Sciatic nerve (tissue), 2 donors: ENCODE measurements around the gene ZNF726. TPM values are rescaled to one million over a fixed set of nuclear protein-coding genes. Genes with fewer than 3 reads are reported as not detected.
"Not testable (repeated sequence)": the region's sequence is repeated elsewhere in the genome, so short reads cannot be mapped to it uniquely, and the experiment has no call there.

ENCODE experiments used
- ATAC-seq: fragments of 200-7000 bp; cut with Tn5 transposase; one replicate; pipeline ENCODE4 v1.9.1; 2020; ENCODE audit warnings: mild to moderate bottlenecking, moderate library complexity
- DNase-seq: peaks from one replicate; pipeline ENCODE4 v3.0.0-alpha.2; 2020; ENCODE audit warnings: low spot score
- intact Hi-C: fragments of 100-400 bp; cut with DNase I; formaldehyde crosslinking; loops from one replicate; pipeline ENCODE4 v1.14.2; 2022
- total RNA-seq: library from RNA; stranded (reverse); fragmentation: NEBNext Ultra II Directional; extraction: Animal tissue kit (Norgen Biotek cat#: 25700); gene quantifications from one replicate; pipeline ENCODE4 v1.2.1, GENCODE V29; 2021
- donor health status: DM: no; HTN: no; CAD: no.
- donor health status: DM: no; HTN: no; CAD: no.

Gene ZNF726
- total RNA-seq, 1 donor from 2014 or later: 1.2 TPM

- intact Hi-C loops: no loop called here
- DNase-seq: no peak
- ATAC-seq: no peak
Measured at GRCh38 chr19:23925285-23925684, 10.6 kb downstream of the ZNF726 start.

- intact Hi-C loops: no loop called here
Measured at GRCh38 chr19:23932878-23933277, 18.2 kb downstream of the ZNF726 start.

DNA sequence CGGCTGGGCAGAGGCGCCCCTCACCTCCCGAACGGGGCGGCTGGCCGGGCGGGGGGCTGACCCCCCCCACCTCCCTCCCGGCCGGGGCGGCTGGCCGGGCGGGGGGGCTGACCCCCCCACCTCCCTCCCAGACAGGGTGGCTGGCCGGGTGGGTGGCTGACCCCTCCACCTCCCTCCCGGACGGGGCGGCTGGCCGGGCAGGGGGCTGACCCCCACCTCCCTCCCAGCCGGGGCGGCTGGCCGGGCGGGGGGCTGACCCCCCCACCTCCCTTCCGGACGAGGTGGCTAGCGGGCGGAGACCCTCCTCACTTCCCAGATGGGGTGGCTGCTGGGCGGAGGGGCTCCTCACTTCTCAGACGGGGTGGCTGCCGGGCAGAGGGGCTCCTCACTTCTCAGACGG is 22.3 kb downstream of the ZNF726 start:
- ATAC-seq, intact Hi-C loops, DNase-seq: not testable (repeated sequence)

More at GRCh38 chr19:23932878-23933277, 18.2 kb downstream of the ZNF726 start:
- no peak for DNase-seq
- no peak for ATAC-seq

- ATAC-seq: no peak
- DNase-seq: no peak
- intact Hi-C loops: no loop called here
Measured at GRCh38 chr19:23943411-23943810, 28.7 kb downstream of the ZNF726 start.

GRCh38 chr19:23946569-23946968 is 31.9 kb downstream of the ZNF726 start:
- DNase-seq (no peak), ATAC-seq (no peak)
- intact Hi-C loops: no loop called here

- intact Hi-C loops: no loop called here
- ATAC-seq (no peak), DNase-seq (no peak)
Measured at GRCh38 chr19:23949611-23950010, 34.9 kb downstream of the ZNF726 start.

- no peak for ATAC-seq
- intact Hi-C loops: no loop called here
Measured at GRCh38 chr19:23956051-23956450, 41.4 kb downstream of the ZNF726 start.

DNA sequence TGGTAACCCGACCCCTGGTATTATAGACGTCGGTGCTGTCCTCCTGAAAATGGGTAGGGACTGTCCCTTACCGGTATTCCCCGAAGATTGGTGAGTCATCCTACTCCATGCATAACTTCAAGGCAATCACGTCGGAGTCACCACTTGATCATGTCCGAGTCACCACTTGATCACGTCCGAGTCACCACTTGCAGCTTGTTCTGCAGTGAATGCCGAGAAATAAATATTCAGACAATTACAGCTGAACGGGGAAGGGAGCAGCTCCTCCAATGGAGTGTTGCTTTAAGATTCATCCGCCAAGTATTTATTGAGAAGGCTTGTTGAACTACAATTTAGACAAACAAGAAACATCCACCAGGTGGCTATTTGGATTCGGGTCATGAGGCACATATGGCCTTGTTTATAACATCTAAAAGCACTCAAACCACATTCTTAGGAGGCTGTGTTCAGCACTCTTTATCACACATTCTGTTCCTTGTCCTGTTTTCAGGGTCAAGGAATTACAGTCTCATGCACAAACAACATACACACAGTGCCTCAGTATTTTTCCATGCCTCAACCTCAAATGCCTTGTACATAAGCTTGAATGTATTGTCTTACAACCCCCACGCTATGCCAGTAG is 43.1 kb downstream of the ZNF726 start:
- ATAC-seq: no peak
- no peak for DNase-seq
- intact Hi-C loops: no loop called here

More at GRCh38 chr19:23956051-23956450, 41.4 kb downstream of the ZNF726 start:
- DNase-seq: no peak

- intact Hi-C loops, DNase-seq, ATAC-seq: not testable (repeated sequence)
Measured at GRCh38 chr19:23963396-23963795, 48.7 kb downstream of the ZNF726 start.

DNA sequence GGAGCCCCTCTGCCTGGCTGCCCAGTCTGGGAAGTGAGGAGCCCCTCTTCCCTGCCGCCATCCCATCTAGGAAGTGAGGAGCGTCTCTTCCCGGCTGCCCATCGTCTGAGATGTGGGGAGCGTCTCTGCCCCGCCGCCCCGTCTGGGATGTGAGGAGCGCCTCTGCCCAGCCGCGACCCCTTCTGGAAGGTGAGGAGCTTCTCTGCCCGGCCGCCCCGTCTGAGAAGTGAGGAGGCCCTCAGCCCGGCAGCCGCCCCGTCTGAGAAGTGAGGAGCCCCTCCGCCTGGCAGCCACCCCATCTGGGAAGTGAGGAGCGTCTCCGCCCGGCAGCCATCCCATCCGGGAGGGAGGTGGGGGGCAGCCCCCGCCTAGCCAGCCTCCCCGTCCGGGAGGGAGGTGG is 49.2 kb downstream of the ZNF726 start:
- DNase-seq, intact Hi-C loops, ATAC-seq: not testable (repeated sequence)

DNA sequence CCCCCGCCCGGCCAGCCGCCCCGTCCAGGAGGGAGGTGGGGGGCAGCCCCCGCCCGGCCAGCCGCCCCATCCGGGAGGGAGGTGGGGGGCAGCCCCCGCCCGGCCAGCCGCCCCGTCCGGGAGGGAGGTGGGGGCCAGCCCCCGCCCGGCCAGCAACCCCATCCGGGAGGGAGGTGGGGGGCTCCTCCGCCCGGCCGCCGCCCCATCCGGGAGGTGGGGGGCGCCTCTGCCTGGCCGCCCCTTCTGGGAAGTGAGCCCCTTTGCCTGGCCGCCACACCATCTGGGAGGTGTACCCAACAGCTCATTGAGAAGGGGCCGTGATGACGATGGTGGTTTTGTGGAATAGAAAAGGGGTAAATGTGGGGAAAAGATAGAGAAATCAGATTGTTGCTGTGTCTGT is 49.6 kb downstream of the ZNF726 start:
- intact Hi-C loops, DNase-seq, ATAC-seq: not testable (repeated sequence)

DNA sequence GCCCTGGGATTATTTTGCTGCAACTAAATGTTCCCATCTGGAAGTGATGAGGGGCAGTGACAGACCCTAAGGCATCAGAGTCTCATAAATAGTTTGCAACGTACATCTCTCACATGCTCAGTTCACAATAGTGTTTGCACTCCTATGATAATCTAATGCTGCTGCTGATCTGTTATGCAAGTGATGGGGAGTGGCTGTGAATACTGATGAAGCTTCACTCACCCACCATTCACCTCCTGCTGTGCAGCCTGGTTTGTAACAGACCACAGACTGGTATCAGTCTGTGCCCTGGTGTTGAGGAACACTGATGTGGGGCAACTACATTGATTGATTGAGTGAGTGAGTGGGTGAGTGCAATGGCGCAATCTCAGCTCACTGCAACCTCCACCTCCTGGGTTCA is 54.9 kb downstream of the ZNF726 start:
- intact Hi-C loops: loop anchor here (5.0 kb wide), 1 partner anchor 97 kb away; no protein-coding TSS in a partner anchor
- no peak for DNase-seq
- ATAC-seq: no peak

DNA sequence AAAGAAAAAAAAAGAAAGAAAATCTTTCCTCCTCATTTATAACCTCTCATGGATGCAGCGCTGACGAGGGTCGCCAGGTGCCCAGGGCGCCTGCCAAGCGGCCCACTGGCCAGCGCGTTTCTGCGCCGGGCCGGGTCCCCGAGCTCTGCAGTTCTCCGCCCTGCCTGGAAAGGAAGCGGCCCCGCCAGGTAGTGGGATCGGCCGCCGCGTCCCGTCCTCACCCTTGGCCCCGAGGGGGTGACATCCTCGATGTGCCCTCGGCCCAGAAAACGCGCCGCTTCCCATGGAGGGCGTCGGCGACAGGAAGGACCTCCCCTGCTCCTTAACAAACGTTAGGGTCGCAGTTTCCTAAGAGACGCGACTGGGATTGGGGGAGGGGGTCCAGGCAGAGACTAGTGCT is 56.9 kb downstream of the ZNF726 start:
- ATAC-seq: no peak
- intact Hi-C loops: no loop called here

GRCh38 chr19:23972161-23972560 is 57.5 kb downstream of the ZNF726 start:
- intact Hi-C loops: no loop called here
- ATAC-seq: no peak
- DNase-seq: no peak

More for the DNA sequence above, 56.9 kb downstream of the ZNF726 start:
- no peak for DNase-seq

- ATAC-seq: no peak
- no peak for DNase-seq
- intact Hi-C loops: no loop called here
Measured at GRCh38 chr19:23974941-23975340, 60.3 kb downstream of the ZNF726 start.

- DNase-seq, intact Hi-C loops, ATAC-seq: not testable (repeated sequence)
Measured at GRCh38 chr19:23976631-23977030, 61.9 kb downstream of the ZNF726 start.

DNA sequence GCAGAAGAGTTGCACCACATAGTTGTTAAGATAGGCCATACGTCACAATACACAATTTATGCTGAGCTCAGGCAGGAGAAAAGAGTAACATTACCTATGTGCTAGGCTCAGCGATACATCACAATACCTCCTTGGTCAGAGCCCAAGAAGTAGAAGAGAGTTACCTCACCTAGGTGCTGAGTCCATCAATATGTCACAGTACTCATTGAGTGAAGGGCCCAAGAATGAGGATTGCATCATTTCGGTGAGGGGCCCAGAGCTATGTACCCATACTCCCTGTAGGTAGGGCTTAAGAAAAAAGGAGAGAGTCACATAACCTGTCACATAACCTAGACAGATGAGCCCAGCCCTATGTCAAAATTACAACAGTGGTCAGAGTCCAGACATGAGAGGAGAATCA is 62.6 kb downstream of the ZNF726 start:
- ATAC-seq, intact Hi-C loops, DNase-seq: not testable (repeated sequence)

- no peak for ATAC-seq
- intact Hi-C loops: no loop called here
- no peak for DNase-seq
Measured at GRCh38 chr19:23978068-23978467, 63.4 kb downstream of the ZNF726 start.

DNA sequence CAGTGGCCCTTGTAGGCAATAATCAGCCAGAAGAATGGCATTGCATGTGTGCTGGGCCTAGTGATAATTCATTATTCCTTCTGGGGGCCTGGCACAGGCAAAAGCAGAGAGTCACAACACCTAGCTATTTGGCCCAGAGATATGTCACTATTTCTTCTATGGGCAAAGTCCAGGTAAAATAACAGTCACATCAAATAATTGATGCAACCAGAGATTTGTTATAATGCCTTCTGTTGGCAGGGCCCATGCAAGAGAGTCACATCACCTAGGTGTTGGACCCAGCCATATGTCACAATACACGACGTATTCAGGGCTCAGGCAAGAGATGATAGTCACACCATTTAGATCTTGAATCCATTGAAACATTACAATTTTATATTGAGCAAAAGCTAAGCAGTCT is 66.1 kb downstream of the ZNF726 start:
- ATAC-seq: no peak

DNA sequence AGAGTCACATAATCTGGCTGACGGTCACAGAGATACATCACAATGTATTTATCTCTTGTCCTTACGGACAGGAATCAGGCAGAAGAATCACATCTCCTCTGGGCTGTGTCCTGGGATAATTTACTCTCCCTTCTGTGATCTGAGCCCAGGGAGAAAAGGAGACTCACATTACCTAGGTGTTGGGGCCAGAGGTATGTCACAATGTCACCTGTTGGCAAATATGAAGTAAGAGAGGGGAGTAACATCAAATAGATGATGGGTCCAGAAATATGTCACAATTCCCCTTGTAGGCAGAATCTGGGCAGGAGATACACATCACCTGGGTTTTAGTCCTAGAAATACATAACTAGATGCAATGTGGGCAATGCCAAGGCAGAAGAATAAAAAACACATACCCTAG is 67.2 kb downstream of the ZNF726 start:
- intact Hi-C loops: no loop called here
- ATAC-seq (no peak), DNase-seq (no peak)

More for the DNA sequence above, 66.1 kb downstream of the ZNF726 start:
- intact Hi-C loops: no loop called here
- no peak for DNase-seq

- intact Hi-C loops: no loop called here
- ATAC-seq: no peak
- no peak for DNase-seq
Measured at GRCh38 chr19:23983406-23983805, 68.7 kb downstream of the ZNF726 start.
